GM23338 (cell line): ENCODE results near the gene MME. TPM values are rescaled to one million over a fixed set of nuclear protein-coding genes. Genes with fewer than 3 reads are reported as not detected.

Experiments used
- ATAC-seq: fragments of 200-7000 bp; cut with Tn5 transposase; 3 replicates; pipeline ENCODE4 v1.9.1; 2020
- DNase-seq: peaks from one replicate; pipeline ENCODE4 v3.0.0-alpha.2; 2015; ENCODE audit warnings: low spot score
- H2AFZ ChIP-seq: fragments of 200-600 bp; sonication (generic); 2 replicates; pipeline ENCODE4 v1.8.0; 2016; ENCODE audit warnings: antibody characterized with exemption, mild to moderate bottlenecking, moderate library complexity
- H3F3A ChIP-seq: fragments of 200-600 bp; sonication (generic); replicated peaks from 2 replicates; pipeline ENCODE4 v1.8.0; 2017; ENCODE audit warnings: antibody characterized with exemption, mixed run types, low read depth
- H3K27ac ChIP-seq: fragments of 200-600 bp; sonication (generic); 2 replicates; pipeline ENCODE4 v1.6.1; 2016; ENCODE audit warnings: low read depth
- H3K27me3 ChIP-seq: fragments of 200-600 bp; sonication (generic); 2 replicates; pipeline ENCODE4 v1.8.0; 2016; ENCODE audit warnings: mild to moderate bottlenecking, mixed run types, moderate library complexity; ENCODE audit not compliant: insufficient read depth
- H3K36me3 ChIP-seq: fragments of 200-600 bp; sonication (generic); 2 replicates; pipeline ENCODE4 v1.8.0; 2016; ENCODE audit warnings: mild to moderate bottlenecking; ENCODE audit not compliant: insufficient read depth
- H3K4me1 ChIP-seq: fragments of 200-600 bp; sonication (generic); 2 replicates; pipeline ENCODE4 v1.8.0; 2016; ENCODE audit warnings: mild to moderate bottlenecking, moderate library complexity; ENCODE audit not compliant: insufficient read depth
- H3K4me2 ChIP-seq: fragments of 200-600 bp; sonication (generic); 2 replicates; pipeline ENCODE4 v1.7.1; 2017; ENCODE audit warnings: mixed run types
- H3K4me3 ChIP-seq: fragments of 200-600 bp; sonication (generic); 2 replicates; pipeline ENCODE4 v1.6.1; 2016; ENCODE audit warnings: mixed run types
- H3K79me2 ChIP-seq: fragments of 200-600 bp; sonication (generic); replicated peaks from 2 replicates; pipeline ENCODE4 v1.8.0; 2017; ENCODE audit warnings: mild to moderate bottlenecking; ENCODE audit not compliant: insufficient read depth
- H3K9me2 ChIP-seq: fragments of 200-600 bp; sonication (generic); 2 replicates; pipeline ENCODE4 v1.8.0; 2017; ENCODE audit not compliant: insufficient read depth
- H4K20me1 ChIP-seq: fragments of 200-600 bp; sonication (generic); replicated peaks from 2 replicates; pipeline ENCODE4 v1.8.0; 2017; ENCODE audit warnings: mild to moderate bottlenecking; ENCODE audit not compliant: insufficient read depth
- H3K27ac Mint-ChIP-seq: 2 replicates; pipeline ENCODE4 v1.8.0; 2020; ENCODE audit warnings: inconsistent platforms, mild to moderate bottlenecking, moderate library complexity, mixed read lengths
- H3K27me3 Mint-ChIP-seq: 3 replicates; pipeline ENCODE4 v1.8.0; 2022; ENCODE audit warnings: low read depth, mild to moderate bottlenecking, moderate library complexity, mixed read lengths, inconsistent platforms; ENCODE audit not compliant: insufficient read depth, poor library complexity
- H3K36me3 Mint-ChIP-seq: 3 replicates; pipeline ENCODE4 v1.8.0; 2021; ENCODE audit warnings: low read depth, mild to moderate bottlenecking, inconsistent platforms, moderate library complexity, mixed read lengths
- H3K4me1 Mint-ChIP-seq: 3 replicates; pipeline ENCODE4 v1.8.0; 2020; ENCODE audit warnings: mild to moderate bottlenecking, inconsistent platforms, mixed read lengths
- H3K4me3 Mint-ChIP-seq: 3 replicates; pipeline ENCODE4 v1.8.0; 2021; ENCODE audit warnings: moderate library complexity, mild to moderate bottlenecking, inconsistent platforms, mixed read lengths
- H3K9me3 Mint-ChIP-seq: 3 replicates; pipeline ENCODE4 v1.8.0; 2020; ENCODE audit warnings: moderate library complexity, mild to moderate bottlenecking, inconsistent platforms, mixed read lengths
- CREB1 ChIP-seq: fragments of 250-450 bp; sonication (Bioruptor Pico); IDR thresholded peaks from 2 replicates; pipeline ENCODE4 v1.5.0; 2020; ENCODE audit warnings: low read depth, mild to moderate bottlenecking, moderate library complexity
- EZH2 ChIP-seq: fragments of 200-600 bp; sonication (generic); IDR thresholded peaks from one replicate; pipeline ENCODE4 v1.8.0; 2017; ENCODE audit warnings: antibody characterized with exemption, mild to moderate bottlenecking, low read depth; ENCODE audit not compliant: unreplicated experiment
- JUNB ChIP-seq: IDR thresholded peaks from one replicate; pipeline ENCODE4 v1.6.1; 2016; ENCODE audit warnings: antibody characterized with exemption; ENCODE audit not compliant: unreplicated experiment
- NANOG ChIP-seq: IDR thresholded peaks from 2 replicates; pipeline ENCODE4 v1.6.1; 2016; ENCODE audit warnings: antibody characterized with exemption, borderline replicate concordance
- POLR2AphosphoS5 ChIP-seq: IDR thresholded peaks from 2 replicates; pipeline ENCODE4 v1.6.1; 2016; ENCODE audit warnings: antibody characterized with exemption, low read depth
- STAT1 ChIP-seq: IDR thresholded peaks from one replicate; pipeline ENCODE4 v1.6.1; 2016; ENCODE audit warnings: antibody characterized with exemption; ENCODE audit not compliant: unreplicated experiment
- ZNF114 ChIP-seq: fragments of 250-450 bp; sonication (Bioruptor Pico); IDR thresholded peaks from 2 replicates; pipeline ENCODE4 v1.5.0; 2020; ENCODE audit warnings: mild to moderate bottlenecking, moderate library complexity
- ZNF331 ChIP-seq: fragments of 250-450 bp; sonication (Bioruptor Pico); IDR thresholded peaks from 2 replicates; pipeline ENCODE4 v1.5.0; 2020; ENCODE audit warnings: low read depth, mild to moderate bottlenecking, moderate library complexity
- polyA plus RNA-seq: library from polyadenylated mRNA; unstranded; fragments of >200 nt; fragmentation: Nextera tagmentation; extraction: Ambion mirVana; gene quantifications from 2 replicates; pipeline ENCODE4 v1.2.1, GENCODE V29; 2016
- total RNA-seq: library from RNA; depleted of rRNA; stranded (reverse); fragments of >200 nt; shearing (Covaris generic); gene quantifications from 2 replicates; pipeline ENCODE4 v1.2.3, GENCODE V29; 2014
- TF ChIP-seq, protein P1 (sequence below): IDR thresholded peaks from 2 replicates; pipeline ENCODE4 v1.6.1; 2016; ENCODE audit warnings: antibody characterized with exemption
- TF ChIP-seq, protein P2 (sequence below): IDR thresholded peaks from one replicate; pipeline ENCODE4 v1.6.1; 2018; ENCODE audit warnings: antibody characterized with exemption; ENCODE audit not compliant: unreplicated experiment
- TF ChIP-seq, protein P3 (sequence below), 2 experiments: fragments of 200-600 bp in 1 of 2; sonication (generic) in 1 of 2; conservative IDR thresholded peaks; 2 replicates each; pipeline versions ENCODE4 v1.5.1 to v1.6.1; 2016 to 2017; ENCODE audit warnings: antibody characterized with exemption in 2 of 2, low read depth in 2 of 2, mild to moderate bottlenecking in 2 of 2, moderate library complexity in 1 of 2
- TF ChIP-seq, protein P4 (sequence below): fragments of 250-450 bp; sonication (Bioruptor Pico); IDR thresholded peaks from 2 replicates; pipeline ENCODE4 v1.5.0; 2020; ENCODE audit warnings: mild to moderate bottlenecking, moderate library complexity

Gene MME
- total and polyA plus RNA-seq, 2 experiments from 2014 or later: 15.2 to 76.7 TPM

DNA sequence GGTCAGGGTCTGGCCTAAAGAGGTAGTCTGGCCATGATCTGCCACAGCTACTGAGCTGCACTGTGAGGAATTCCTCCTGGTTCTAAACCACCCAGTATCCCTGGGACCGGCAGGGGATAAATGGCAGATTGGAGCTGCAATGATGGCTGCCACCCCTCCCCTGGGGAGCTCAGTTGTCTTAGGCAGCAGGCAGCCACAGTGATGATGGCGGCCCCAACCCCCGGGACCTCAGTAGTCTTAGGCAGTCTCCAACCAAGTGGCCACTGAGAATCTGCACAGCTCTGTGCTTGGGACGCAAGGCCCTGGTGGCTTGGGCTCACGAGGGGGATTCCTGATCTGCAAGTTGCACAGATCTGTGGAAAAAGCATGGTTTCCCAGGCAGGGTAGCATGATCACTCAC, 145.3 kb downstream of the MME start:
- Mint-ChIP-seq H3K9me3 (peaks cover 8% of the 10 kb centered on the region), H3K4me1 (no peaks in the 10 kb centered on the region), H3K4me3 (no peak overlapping the region), H3K27me3 (peaks cover 6% of the 10 kb centered on the region), H3K36me3 (peaks cover 9% of the 10 kb centered on the region; the same call in 2 of the 3 replicates), H3K27ac (no peak overlapping the region)
- H3K4me2 ChIP-seq: no peak overlapping the region
- no peak overlapping the region for H3K27ac ChIP-seq
- H3K4me3 ChIP-seq: no peak overlapping the region
- no peaks in the 10 kb centered on the region for H3K27me3 ChIP-seq
- peaks cover 16% of the 10 kb centered on the region for H3K9me2 ChIP-seq
- H3K79me2 ChIP-seq: no peaks in the 10 kb centered on the region
- H2AFZ ChIP-seq: 0 out of 2 replicates have a peak overlapping the region, but pooled peaks have one; percentile 14
- H3K4me1 ChIP-seq: no peaks in the 10 kb centered on the region
- H3F3A ChIP-seq: no peaks in the 10 kb centered on the region
- no peaks in the 10 kb centered on the region for H4K20me1 ChIP-seq
- ATAC-seq (no peak), DNase-seq (no peak)
- no peaks in the 10 kb centered on the region for H3K36me3 ChIP-seq
- TF ChIP-seq CREB1 (CRISPR knock-in tag) (no peak), JUNB (no peak), ZNF331 (CRISPR knock-in tag) (no peak), POLR2AphosphoS5 (no peak), EZH2 (no peak), STAT1 (no peak), ZNF114 (CRISPR knock-in tag) (no peak), NANOG (no peak)
- TF ChIP-seq, protein P1, sequence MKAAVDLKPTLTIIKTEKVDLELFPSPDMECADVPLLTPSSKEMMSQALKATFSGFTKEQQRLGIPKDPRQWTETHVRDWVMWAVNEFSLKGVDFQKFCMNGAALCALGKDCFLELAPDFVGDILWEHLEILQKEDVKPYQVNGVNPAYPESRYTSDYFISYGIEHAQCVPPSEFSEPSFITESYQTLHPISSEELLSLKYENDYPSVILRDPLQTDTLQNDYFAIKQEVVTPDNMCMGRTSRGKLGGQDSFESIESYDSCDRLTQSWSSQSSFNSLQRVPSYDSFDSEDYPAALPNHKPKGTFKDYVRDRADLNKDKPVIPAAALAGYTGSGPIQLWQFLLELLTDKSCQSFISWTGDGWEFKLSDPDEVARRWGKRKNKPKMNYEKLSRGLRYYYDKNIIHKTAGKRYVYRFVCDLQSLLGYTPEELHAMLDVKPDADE: no peak
- TF ChIP-seq, protein P2, sequence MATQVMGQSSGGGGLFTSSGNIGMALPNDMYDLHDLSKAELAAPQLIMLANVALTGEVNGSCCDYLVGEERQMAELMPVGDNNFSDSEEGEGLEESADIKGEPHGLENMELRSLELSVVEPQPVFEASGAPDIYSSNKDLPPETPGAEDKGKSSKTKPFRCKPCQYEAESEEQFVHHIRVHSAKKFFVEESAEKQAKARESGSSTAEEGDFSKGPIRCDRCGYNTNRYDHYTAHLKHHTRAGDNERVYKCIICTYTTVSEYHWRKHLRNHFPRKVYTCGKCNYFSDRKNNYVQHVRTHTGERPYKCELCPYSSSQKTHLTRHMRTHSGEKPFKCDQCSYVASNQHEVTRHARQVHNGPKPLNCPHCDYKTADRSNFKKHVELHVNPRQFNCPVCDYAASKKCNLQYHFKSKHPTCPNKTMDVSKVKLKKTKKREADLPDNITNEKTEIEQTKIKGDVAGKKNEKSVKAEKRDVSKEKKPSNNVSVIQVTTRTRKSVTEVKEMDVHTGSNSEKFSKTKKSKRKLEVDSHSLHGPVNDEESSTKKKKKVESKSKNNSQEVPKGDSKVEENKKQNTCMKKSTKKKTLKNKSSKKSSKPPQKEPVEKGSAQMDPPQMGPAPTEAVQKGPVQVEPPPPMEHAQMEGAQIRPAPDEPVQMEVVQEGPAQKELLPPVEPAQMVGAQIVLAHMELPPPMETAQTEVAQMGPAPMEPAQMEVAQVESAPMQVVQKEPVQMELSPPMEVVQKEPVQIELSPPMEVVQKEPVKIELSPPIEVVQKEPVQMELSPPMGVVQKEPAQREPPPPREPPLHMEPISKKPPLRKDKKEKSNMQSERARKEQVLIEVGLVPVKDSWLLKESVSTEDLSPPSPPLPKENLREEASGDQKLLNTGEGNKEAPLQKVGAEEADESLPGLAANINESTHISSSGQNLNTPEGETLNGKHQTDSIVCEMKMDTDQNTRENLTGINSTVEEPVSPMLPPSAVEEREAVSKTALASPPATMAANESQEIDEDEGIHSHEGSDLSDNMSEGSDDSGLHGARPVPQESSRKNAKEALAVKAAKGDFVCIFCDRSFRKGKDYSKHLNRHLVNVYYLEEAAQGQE: no peak
- TF ChIP-seq, protein P3, sequence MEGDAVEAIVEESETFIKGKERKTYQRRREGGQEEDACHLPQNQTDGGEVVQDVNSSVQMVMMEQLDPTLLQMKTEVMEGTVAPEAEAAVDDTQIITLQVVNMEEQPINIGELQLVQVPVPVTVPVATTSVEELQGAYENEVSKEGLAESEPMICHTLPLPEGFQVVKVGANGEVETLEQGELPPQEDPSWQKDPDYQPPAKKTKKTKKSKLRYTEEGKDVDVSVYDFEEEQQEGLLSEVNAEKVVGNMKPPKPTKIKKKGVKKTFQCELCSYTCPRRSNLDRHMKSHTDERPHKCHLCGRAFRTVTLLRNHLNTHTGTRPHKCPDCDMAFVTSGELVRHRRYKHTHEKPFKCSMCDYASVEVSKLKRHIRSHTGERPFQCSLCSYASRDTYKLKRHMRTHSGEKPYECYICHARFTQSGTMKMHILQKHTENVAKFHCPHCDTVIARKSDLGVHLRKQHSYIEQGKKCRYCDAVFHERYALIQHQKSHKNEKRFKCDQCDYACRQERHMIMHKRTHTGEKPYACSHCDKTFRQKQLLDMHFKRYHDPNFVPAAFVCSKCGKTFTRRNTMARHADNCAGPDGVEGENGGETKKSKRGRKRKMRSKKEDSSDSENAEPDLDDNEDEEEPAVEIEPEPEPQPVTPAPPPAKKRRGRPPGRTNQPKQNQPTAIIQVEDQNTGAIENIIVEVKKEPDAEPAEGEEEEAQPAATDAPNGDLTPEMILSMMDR (conservative IDR thresholded peaks at IDR 0.05; ENCODE audit: low read depth in 2 of 2): no peak
- TF ChIP-seq, protein P4, sequence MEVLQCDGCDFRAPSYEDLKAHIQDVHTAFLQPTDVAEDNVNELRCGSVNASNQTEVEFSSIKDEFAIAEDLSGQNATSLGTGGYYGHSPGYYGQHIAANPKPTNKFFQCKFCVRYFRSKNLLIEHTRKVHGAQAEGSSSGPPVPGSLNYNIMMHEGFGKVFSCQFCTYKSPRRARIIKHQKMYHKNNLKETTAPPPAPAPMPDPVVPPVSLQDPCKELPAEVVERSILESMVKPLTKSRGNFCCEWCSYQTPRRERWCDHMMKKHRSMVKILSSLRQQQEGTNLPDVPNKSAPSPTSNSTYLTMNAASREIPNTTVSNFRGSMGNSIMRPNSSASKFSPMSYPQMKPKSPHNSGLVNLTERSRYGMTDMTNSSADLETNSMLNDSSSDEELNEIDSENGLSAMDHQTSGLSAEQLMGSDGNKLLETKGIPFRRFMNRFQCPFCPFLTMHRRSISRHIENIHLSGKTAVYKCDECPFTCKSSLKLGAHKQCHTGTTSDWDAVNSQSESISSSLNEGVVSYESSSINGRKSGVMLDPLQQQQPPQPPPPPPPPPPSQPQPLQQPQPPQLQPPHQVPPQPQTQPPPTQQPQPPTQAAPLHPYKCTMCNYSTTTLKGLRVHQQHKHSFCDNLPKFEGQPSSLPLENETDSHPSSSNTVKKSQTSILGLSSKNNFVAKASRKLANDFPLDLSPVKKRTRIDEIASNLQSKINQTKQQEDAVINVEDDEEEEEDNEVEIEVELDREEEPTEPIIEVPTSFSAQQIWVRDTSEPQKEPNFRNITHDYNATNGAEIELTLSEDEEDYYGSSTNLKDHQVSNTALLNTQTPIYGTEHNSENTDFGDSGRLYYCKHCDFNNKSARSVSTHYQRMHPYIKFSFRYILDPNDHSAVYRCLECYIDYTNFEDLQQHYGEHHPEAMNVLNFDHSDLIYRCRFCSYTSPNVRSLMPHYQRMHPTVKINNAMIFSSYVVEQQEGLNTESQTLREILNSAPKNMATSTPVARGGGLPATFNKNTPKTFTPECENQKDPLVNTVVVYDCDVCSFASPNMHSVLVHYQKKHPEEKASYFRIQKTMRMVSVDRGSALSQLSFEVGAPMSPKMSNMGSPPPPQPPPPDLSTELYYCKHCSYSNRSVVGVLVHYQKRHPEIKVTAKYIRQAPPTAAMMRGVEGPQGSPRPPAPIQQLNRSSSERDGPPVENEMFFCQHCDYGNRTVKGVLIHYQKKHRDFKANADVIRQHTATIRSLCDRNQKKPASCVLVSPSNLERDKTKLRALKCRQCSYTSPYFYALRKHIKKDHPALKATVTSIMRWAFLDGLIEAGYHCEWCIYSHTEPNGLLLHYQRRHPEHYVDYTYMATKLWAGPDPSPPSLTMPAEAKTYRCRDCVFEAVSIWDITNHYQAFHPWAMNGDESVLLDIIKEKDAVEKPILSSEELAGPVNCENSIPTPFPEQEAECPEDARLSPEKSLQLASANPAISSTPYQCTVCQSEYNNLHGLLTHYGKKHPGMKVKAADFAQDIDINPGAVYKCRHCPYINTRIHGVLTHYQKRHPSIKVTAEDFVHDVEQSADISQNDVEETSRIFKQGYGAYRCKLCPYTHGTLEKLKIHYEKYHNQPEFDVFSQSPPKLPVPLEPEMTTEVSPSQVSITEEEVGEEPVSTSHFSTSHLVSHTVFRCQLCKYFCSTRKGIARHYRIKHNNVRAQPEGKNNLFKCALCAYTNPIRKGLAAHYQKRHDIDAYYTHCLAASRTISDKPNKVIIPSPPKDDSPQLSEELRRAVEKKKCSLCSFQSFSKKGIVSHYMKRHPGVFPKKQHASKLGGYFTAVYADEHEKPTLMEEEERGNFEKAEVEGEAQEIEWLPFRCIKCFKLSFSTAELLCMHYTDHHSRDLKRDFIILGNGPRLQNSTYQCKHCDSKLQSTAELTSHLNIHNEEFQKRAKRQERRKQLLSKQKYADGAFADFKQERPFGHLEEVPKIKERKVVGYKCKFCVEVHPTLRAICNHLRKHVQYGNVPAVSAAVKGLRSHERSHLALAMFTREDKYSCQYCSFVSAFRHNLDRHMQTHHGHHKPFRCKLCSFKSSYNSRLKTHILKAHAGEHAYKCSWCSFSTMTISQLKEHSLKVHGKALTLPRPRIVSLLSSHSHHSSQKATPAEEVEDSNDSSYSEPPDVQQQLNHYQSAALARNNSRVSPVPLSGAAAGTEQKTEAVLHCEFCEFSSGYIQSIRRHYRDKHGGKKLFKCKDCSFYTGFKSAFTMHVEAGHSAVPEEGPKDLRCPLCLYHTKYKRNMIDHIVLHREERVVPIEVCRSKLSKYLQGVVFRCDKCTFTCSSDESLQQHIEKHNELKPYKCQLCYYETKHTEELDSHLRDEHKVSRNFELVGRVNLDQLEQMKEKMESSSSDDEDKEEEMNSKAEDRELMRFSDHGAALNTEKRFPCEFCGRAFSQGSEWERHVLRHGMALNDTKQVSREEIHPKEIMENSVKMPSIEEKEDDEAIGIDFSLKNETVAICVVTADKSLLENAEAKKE (CRISPR knock-in tag): no peak
